NB4 (cell line): ENCODE results near the gene SKAP2.

Source experiments
- DNase-seq: peaks from one replicate; pipeline ENCODE4 v3.0.0; 2010; ENCODE audit warnings: low read depth
- H3K4me3 ChIP-seq: one replicate; pipeline ENCODE4 v1.5.1; 2011; ENCODE audit warnings: mild to moderate bottlenecking, low read depth, low read length, moderate library complexity
- CTCF ChIP-seq: IDR thresholded peaks from one replicate; pipeline ENCODE4 v1.5.1; 2012; ENCODE audit warnings: low read depth, low read length
- MAX ChIP-seq: IDR thresholded peaks from 2 replicates; pipeline ENCODE4 v1.6.1; 2011; ENCODE audit warnings: low read depth, low read length
- MYC ChIP-seq: IDR thresholded peaks from 2 replicates; pipeline ENCODE4 v1.6.1; 2011; ENCODE audit warnings: low read depth, low read length
- POLR2A ChIP-seq: IDR thresholded peaks from 2 replicates; pipeline ENCODE4 v1.6.1; 2011; ENCODE audit warnings: mild to moderate bottlenecking; ENCODE audit not compliant: insufficient read length; ENCODE audit errors: extremely low read depth

Gene SKAP2

GRCh38 chr7:26655781-26656180 is 208.6 kb downstream of the SKAP2 start:
- DNase-seq = no peak
- H3K4me3 ChIP-seq = no peak overlapping the region
- TF ChIP-seq MAX (no peak), POLR2A (no peak), CTCF (no peak), MYC (no peak)

GRCh38 chr7:26653430-26654399 is 210.7 kb downstream of the SKAP2 start:
- TF ChIP-seq CTCF (no peak), POLR2A (no peak), MYC (no peak), MAX (no peak)
- no peak overlapping the region for H3K4me3 ChIP-seq
- DNase-seq = no peak

GRCh38 chr7:26652401-26653100 is 211.8 kb downstream of the SKAP2 start:
- TF ChIP-seq MYC (no peak), MAX (no peak), CTCF (no peak)
- H3K4me3 ChIP-seq = no peak overlapping the region
- no peak for DNase-seq

- DNase-seq = no peak
- TF ChIP-seq CTCF (no peak), POLR2A (no peak), MAX (no peak), MYC (no peak)
- H3K4me3 ChIP-seq = no peak overlapping the region
These were observed 214.3 kb downstream of the SKAP2 start for GRCh38 chr7:26650103-26650502.

GRCh38 chr7:26649388-26649787 is 215.0 kb downstream of the SKAP2 start:
- DNase-seq = no peak
- no peak overlapping the region for H3K4me3 ChIP-seq
- TF ChIP-seq MYC = no peak
- TF ChIP-seq POLR2A = no peak
- no peak for TF ChIP-seq CTCF
- no peak for TF ChIP-seq MAX
